HG03280 (cell line): ENCODE results near the gene CFAP53.
A peak's percentile ranks its signal among the peaks of the same experiment; 100 is the strongest.

Experiments used
- ATAC-seq: cut with Tn5 transposase; IDR thresholded peaks from one replicate; pipeline ENCODE4 v1.9.1; 2021; ENCODE audit warnings: mild to moderate bottlenecking, moderate library complexity; ENCODE audit not compliant: unreplicated experiment

The CFAP53 gene

GRCh38 chr18:50196261-50196660, 70.0 kb downstream of the CFAP53 start:
- no peak for ATAC-seq

- ATAC-seq: no peak
Observed at GRCh38 chr18:50195689-50196088, 70.6 kb downstream of the CFAP53 start.

GRCh38 chr18:50194631-50195532, 71.4 kb downstream of the CFAP53 start, which contains the start of gene MYO5B:
MYO5B (minus strand) TSS chr18:50195147; CDS start chr18:50194793, 354 bp downstream.
- ATAC-seq: peak; percentile 72

- no peak for ATAC-seq
Observed at GRCh38 chr18:50193796-50194630, 72.3 kb downstream of the CFAP53 start.

- ATAC-seq: no peak
Observed at GRCh38 chr18:50192995-50193795, 73.1 kb downstream of the CFAP53 start.

- ATAC-seq: no peak
Observed at GRCh38 chr18:50190926-50191325, 75.4 kb downstream of the CFAP53 start.

- no peak for ATAC-seq
Observed at GRCh38 chr18:50190236-50190635, 76.1 kb downstream of the CFAP53 start.

- ATAC-seq: peak; percentile 64
Observed at GRCh38 chr18:50189160-50189559, 77.1 kb downstream of the CFAP53 start.

GRCh38 chr18:50188652-50189051, 77.6 kb downstream of the CFAP53 start:
- ATAC-seq: no peak

GRCh38 chr18:50187659-50188058, 78.6 kb downstream of the CFAP53 start:
- ATAC-seq: no peak

GRCh38 chr18:50186385-50186784, 79.9 kb downstream of the CFAP53 start:
- ATAC-seq: no peak

- ATAC-seq: no peak
Observed at GRCh38 chr18:50183556-50183955, 82.7 kb downstream of the CFAP53 start.

- no peak for ATAC-seq
Observed at GRCh38 chr18:50182511-50182910, 83.8 kb downstream of the CFAP53 start.

GRCh38 chr18:50181590-50181989, 84.7 kb downstream of the CFAP53 start:
- ATAC-seq: no peak

- ATAC-seq: no peak
Observed at GRCh38 chr18:50179465-50179864, 86.8 kb downstream of the CFAP53 start.

- no peak for ATAC-seq
Observed at GRCh38 chr18:50177294-50177992, 88.9 kb downstream of the CFAP53 start.
